Measurements from ENCODE around the gene ZNF316. TPM values are rescaled to one million over a fixed set of nuclear protein-coding genes. Genes with fewer than 3 reads are reported as not detected.

The ZNF316 gene
- total RNA-seq, 3 donors from 2014 or later, result 10.2 to 21.4 (median 21.3) TPM

- no peak overlapping the region for H3K27ac ChIP-seq
- no peaks in the 10 kb centered on the region for H3K27me3 ChIP-seq
- intact Hi-C loops (cut with DNase I; ENCODE audit: low total_unique reads), result no loop called here
- TF ChIP-seq CTCF (IDR thresholded peaks at IDR 0.05), result no peak
- no peak for TF ChIP-seq POLR2A (IDR thresholded peaks at IDR 0.05)
- no peak for TF ChIP-seq POLR2AphosphoS5 (IDR thresholded peaks at IDR 0.05)
- no peaks in the 10 kb centered on the region for H3K9me3 ChIP-seq
- peaks cover 6% of the 10 kb centered on the region for H3K36me3 ChIP-seq
- DNase-seq (ENCODE audit: low spot score in 2 of 2), result no peak
- no peak overlapping the region for H3K4me3 ChIP-seq
- no peaks in the 10 kb centered on the region for H3K4me1 ChIP-seq
These were observed 15.7 kb upstream of the ZNF316 start for GRCh38 chr7:6621195-6622133.

DNA sequence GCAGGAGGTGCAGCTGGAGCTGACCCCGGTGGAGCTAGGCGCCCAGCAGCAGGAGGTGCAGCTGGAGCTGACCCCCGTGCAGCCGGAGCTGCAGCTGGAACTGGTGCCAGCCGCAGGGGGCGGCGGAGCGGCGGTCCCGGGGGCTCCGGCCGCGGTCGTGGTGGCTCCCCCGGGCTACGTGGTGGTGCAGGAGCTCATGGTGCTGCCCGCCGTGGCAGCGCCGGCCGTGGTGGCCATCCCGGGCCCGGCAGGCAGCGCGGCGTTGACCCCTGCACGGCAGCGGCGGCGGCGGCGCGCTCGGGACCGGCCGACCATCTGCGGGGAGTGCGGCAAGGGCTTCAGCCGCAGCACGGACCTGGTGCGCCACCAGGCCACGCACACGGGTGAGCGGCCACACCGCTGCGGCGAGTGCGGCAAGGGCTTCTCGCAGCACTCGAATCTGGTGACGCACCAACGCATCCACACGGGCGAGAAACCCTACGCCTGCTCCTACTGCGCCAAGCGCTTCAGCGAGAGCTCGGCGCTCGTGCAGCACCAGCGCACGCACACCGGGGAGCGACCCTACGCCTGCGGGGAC lies 14.9 kb upstream of the ZNF316 start:
- no peak for DNase-seq (ENCODE audit: low spot score in 2 of 2)
- Histone ChIP-seq H3K36me3 (peaks cover 6% of the 10 kb centered on the region), H3K27me3 (no peaks in the 10 kb centered on the region), H3K9me3 (no peaks in the 10 kb centered on the region), H3K4me1 (no peaks in the 10 kb centered on the region), H3K4me3 (no peak overlapping the region), H3K27ac (no peak overlapping the region)
- intact Hi-C loops (cut with DNase I; ENCODE audit: low total_unique reads), result no loop called here
- no peak for TF ChIP-seq POLR2A (IDR thresholded peaks at IDR 0.05)
- no peak for TF ChIP-seq POLR2AphosphoS5 (IDR thresholded peaks at IDR 0.05)
- no peak for TF ChIP-seq CTCF (IDR thresholded peaks at IDR 0.05)

DNA sequence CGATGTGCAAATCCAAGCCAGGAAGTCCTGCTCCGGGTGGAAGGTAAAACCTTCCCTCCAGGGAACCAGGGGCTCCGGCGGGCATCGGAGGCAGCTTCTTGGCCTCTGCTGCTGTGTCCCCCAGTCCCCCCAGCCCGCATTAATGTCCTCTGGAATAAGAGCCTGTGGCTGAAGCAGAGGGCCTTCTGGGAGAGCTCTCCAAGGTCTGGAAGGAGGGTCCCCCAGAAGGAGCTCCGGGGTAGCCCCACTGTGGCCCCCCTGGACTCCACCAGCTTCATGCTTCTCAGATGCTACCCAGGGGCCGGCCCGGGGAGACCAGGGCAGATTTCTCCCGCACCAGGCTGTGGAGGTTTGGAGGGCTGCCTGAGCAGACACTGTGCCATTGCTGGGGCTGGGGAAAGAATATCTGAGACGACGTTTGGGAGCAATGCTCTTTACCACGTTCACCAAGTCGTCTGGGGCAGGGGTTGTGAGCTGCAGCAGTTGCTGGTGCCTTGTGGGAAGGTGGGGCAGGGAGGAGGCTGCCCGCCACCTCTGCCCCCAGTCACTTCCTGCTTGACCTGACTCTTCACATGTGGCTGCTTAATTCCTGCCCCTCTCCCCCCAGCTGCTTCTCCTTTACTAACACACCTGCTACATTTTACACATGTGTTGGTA lies 13.4 kb upstream of the ZNF316 start:
- intact Hi-C loops (cut with DNase I; ENCODE audit: low total_unique reads), result no loop called here
- H3K36me3 ChIP-seq, result peaks cover 6% of the 10 kb centered on the region
- H3K4me3 ChIP-seq, result no peak overlapping the region
- no peak for DNase-seq (ENCODE audit: low spot score in 2 of 2)
- H3K9me3 ChIP-seq, result no peaks in the 10 kb centered on the region
- H3K27ac ChIP-seq, result no peak overlapping the region
- H3K4me1 ChIP-seq, result no peaks in the 10 kb centered on the region
- TF ChIP-seq POLR2A (IDR thresholded peaks at IDR 0.05), result no peak
- TF ChIP-seq CTCF (IDR thresholded peaks at IDR 0.05), result no peak
- TF ChIP-seq POLR2AphosphoS5 (IDR thresholded peaks at IDR 0.05), result no peak
- H3K27me3 ChIP-seq, result no peaks in the 10 kb centered on the region

GRCh38 chr7:6624246-6624611 lies 12.9 kb upstream of the ZNF316 start:
- intact Hi-C loops (cut with DNase I; ENCODE audit: low total_unique reads), result no loop called here
- Histone ChIP-seq H3K4me1 (no peaks in the 10 kb centered on the region), H3K36me3 (peaks cover 6% of the 10 kb centered on the region), H3K9me3 (no peaks in the 10 kb centered on the region), H3K27me3 (no peaks in the 10 kb centered on the region), H3K4me3 (no peak overlapping the region), H3K27ac (no peak overlapping the region)
- no peak for TF ChIP-seq CTCF (IDR thresholded peaks at IDR 0.05)
- TF ChIP-seq POLR2A (IDR thresholded peaks at IDR 0.05), result no peak
- DNase-seq (ENCODE audit: low spot score in 2 of 2), result no peak

DNA sequence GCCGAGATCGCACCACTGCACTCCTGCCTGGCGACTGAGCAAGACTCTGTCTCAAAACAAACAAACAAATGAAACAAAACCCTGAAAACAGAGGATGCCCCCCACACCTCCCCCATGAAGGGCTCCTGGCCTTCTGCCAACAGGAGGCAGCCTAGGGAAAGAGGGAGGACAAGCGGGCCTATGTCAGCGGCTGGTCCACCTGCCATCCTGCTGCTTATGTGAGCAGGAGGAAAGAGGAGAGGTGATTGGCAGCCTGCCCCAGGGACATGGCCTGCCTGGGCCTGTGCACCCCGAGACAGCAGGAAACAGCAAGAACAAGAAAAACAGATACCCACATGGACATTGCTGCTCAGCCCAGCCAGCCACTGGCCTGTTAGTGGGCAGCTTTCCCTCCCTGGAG lies 9.1 kb upstream of the ZNF316 start:
- H3K27me3 ChIP-seq, result no peaks in the 10 kb centered on the region
- intact Hi-C loops (cut with DNase I; ENCODE audit: low total_unique reads), result no loop called here
- H3K4me1 ChIP-seq, result no peaks in the 10 kb centered on the region
- H3K4me3 ChIP-seq, result no peak overlapping the region
- peak overlapping the region in 1 of 2 donors; percentile 38 for H3K27ac ChIP-seq
- no peak for TF ChIP-seq POLR2A (IDR thresholded peaks at IDR 0.05)
- no peak for TF ChIP-seq POLR2AphosphoS5 (IDR thresholded peaks at IDR 0.05)
- no peak for TF ChIP-seq CTCF (IDR thresholded peaks at IDR 0.05)
- H3K36me3 ChIP-seq, result no peaks in the 10 kb centered on the region
- H3K9me3 ChIP-seq, result no peaks in the 10 kb centered on the region
- peak in 1 of 2 donors; percentile 28 for DNase-seq (ENCODE audit: low spot score in 2 of 2)
